Esophagus squamous epithelium (tissue), 4 donors: ENCODE data around the gene MED29.

Experiments
- POLR2A ChIP-seq, 4 donors: fragments of 450-650 bp; IDR thresholded peaks; one replicate each; pipeline ENCODE4 v1.6.1; 2017; ENCODE audit warnings: antibody characterized with exemption in 4 of 4, mild to moderate bottlenecking in 4 of 4, moderate library complexity in 3 of 4
- TF ChIP-seq, protein P1 (sequence below), 6 experiments: fragments of 450-650 bp in 4 of 6; fragments of 200-600 bp in 2 of 6; sonication (generic) in 2 of 6; IDR thresholded peaks; one replicate each; pipeline ENCODE4 v1.5.1; 2016 to 2019; ENCODE audit warnings: antibody characterized with exemption in 6 of 6, mild to moderate bottlenecking in 4 of 6, moderate library complexity in 4 of 6

DNA sequence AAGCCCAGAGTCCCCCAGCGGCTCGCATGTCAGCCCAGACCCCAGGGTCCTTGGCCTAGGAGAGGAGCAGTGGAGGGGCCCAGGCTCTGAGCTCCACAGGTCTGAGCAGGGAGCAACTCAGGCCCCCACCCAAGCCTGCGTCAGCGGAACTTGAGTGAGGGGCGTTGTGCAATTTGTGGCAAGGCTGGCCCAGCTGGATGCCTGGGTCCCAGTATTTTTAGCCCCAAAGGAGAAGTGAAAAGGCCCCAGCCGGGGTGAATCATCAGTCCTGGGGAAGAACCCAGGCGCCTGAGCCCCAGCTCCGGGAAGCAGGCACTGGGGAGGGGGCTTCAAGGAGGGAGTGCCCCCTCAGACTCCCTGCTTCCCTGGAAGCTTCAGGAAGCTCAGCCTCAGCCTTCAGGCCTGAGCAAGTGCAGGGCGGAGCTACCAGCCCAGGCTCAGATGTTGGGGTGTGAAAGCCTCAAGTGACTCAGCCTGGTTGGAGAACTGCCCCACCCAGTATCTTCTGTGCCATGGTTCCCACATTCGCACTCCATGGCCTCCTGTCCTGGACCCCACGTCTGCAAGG is 7.2 kb downstream of the MED29 start:
- TF ChIP-seq, protein P1, sequence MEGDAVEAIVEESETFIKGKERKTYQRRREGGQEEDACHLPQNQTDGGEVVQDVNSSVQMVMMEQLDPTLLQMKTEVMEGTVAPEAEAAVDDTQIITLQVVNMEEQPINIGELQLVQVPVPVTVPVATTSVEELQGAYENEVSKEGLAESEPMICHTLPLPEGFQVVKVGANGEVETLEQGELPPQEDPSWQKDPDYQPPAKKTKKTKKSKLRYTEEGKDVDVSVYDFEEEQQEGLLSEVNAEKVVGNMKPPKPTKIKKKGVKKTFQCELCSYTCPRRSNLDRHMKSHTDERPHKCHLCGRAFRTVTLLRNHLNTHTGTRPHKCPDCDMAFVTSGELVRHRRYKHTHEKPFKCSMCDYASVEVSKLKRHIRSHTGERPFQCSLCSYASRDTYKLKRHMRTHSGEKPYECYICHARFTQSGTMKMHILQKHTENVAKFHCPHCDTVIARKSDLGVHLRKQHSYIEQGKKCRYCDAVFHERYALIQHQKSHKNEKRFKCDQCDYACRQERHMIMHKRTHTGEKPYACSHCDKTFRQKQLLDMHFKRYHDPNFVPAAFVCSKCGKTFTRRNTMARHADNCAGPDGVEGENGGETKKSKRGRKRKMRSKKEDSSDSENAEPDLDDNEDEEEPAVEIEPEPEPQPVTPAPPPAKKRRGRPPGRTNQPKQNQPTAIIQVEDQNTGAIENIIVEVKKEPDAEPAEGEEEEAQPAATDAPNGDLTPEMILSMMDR (IDR thresholded peaks at IDR 0.05): no peak
- TF ChIP-seq POLR2A (IDR thresholded peaks at IDR 0.05): peak in 1 of 4 donors; percentile 52
